RKO (cell line): ENCODE data around the gene NUP214.
"Not testable (repeated sequence)": the region's sequence is repeated elsewhere in the genome, so short reads cannot be mapped to it uniquely, and the experiment has no call there.

Experiments used
- DNase-seq: peaks from one replicate; pipeline ENCODE4 v3.0.0-alpha.2; 2016; ENCODE audit warnings: low spot score

NUP214 gene

DNA sequence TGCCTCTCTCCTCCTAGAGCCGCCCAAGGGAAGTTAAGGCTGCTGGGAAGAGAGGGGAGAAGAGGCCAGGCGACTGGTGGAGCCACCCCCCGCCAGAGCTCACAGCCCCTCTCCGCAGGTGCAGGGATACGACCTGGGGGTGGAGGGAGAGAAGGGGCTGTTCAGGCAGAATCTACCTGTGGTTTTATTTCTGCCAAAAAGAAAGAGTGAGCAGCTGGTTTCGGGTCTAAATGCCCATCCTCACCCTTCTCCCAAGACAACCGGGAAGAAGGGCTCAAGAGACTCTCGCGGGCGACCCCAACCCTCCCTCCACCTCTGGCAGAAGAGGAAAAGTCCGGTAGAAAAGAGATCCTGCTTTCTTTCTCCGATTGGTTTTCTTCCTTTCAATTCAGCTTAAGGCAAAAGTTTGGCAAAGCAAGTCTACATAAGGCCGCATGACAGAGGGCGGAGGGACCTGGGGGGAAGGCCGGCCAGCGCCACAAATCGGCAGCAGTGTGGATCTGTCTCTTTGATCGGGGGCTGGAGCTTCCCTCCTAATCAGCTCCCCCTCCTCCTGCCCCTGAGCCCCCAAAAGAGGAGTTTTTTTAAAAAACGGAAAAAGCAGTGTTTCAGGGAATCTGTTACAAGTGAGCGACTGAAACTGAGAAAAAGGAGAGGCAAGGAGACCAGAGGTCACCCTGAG is 134.7 kb downstream of the NUP214 start:
- no peak for DNase-seq

DNA sequence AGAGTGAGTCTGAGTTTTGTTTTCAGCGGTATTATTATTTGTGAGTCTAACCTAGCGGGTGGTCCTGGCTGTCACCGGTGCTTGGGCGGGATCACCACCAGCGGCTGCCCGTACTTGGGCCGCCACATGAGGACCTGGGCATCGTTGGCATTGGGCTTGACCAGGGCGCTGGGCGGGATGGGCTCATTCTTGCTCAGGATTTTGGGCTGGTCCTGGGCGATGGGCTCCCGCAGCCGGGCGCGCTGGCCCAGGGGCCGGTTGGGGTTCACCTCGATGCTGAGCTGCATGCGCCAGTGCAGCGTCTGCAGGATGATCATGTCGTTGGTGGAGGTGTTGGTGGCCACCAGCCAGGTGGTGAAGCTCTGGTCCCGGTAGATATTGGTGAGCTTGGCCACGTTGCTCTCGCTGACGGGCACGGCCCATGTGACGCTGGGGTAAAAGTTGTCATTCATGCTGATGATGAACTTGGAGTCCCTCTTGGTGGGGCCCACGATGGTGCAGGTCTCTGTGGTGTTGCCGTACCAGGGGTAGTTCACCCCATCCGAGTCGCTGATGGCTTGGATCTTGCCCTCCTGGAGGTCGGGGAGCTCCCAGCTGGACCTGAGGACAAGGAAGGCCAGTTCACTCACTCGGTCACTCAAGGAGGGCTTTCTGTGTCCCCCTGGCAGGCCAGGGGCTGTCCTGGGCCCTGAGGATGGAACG is 135.5 kb downstream of the NUP214 start:
- DNase-seq = no peak

DNA sequence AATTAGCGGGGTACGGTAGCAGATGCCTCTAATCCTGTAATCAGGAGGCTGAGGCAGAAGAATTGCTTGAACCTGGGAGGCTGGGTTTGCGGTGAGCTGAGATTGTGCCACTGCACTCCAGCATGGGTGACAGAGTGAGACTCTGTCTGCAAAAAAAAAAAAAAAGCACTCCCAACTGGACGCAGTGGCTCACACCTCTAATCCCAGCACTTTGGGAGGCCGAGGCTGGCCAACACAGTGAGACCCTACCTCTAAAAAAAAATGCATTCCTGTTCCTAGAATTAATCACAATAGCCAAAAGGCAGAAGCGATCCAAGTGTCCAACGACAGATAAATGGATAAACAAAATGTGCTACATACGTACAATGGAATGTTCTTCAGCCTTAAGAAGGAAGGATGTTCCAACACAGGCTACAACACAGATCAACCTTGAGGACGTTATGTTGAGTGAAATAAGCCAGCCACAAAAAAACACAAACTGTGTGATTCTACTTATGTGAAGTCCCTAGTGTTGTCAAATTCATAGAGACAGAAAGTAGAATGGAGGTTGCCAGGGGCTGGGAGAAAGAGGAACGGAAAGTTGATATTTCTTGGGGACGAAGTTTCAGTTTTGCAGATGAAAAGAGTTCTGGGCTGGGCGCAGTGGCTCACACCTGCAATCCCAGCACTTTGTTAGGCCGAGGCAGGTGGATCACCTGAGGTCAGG is 137.1 kb downstream of the NUP214 start:
- DNase-seq = no peak

DNA sequence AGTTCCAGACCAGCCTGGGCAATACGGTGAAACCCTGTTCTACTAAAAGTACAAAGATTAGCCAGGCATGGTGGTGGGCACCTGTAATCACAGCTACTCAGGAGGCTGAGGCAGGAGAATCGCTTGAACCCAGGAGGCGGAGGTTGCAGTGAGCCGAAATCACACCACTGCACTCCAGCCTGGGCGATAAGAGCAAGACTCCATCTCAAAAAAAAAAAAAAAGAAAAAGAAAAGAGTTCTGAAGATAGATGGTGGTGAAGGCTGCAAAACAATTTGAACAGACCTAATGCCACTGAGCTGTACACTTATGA is 137.6 kb downstream of the NUP214 start:
- not testable (repeated sequence) for DNase-seq

DNA sequence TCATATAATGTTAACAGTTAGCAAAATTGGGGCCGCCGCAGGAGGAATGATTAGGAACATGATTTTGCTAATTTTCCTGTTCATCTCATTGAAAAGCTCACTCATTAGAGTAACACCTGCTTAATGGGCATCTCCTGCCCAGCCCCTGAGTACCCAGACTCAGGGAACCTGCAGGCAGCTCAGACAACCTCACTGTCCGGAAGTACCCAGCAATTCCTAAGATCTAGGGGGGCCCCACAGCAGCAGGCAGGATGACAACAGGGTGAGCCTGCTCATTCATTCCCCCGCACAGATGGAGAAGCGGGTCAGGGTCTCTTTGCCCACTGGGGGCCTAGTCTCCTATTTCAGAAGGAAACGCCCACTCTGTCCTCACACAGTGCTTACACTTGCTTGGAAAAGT is 138.3 kb downstream of the NUP214 start:
- no peak for DNase-seq

DNA sequence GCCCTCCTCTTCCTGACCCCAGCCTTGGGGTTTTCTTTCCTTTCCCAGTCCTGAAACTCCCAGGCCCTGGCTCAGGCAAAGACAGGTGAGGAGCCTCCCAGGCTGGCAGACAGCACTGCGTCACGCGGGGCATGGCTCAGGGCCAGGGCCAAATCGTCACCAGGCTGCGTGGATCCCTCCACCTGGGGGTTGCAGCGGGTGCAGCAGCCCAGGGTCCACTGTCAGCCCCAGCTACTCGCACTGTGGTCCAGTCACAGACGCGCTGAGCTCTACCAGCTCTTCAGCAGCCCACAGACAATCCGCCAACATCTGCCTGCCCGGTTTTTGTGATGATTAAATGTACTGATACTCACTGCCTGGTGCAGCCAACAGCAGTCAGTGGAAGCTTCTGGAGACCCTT is 138.8 kb downstream of the NUP214 start:
- no peak for DNase-seq

DNA sequence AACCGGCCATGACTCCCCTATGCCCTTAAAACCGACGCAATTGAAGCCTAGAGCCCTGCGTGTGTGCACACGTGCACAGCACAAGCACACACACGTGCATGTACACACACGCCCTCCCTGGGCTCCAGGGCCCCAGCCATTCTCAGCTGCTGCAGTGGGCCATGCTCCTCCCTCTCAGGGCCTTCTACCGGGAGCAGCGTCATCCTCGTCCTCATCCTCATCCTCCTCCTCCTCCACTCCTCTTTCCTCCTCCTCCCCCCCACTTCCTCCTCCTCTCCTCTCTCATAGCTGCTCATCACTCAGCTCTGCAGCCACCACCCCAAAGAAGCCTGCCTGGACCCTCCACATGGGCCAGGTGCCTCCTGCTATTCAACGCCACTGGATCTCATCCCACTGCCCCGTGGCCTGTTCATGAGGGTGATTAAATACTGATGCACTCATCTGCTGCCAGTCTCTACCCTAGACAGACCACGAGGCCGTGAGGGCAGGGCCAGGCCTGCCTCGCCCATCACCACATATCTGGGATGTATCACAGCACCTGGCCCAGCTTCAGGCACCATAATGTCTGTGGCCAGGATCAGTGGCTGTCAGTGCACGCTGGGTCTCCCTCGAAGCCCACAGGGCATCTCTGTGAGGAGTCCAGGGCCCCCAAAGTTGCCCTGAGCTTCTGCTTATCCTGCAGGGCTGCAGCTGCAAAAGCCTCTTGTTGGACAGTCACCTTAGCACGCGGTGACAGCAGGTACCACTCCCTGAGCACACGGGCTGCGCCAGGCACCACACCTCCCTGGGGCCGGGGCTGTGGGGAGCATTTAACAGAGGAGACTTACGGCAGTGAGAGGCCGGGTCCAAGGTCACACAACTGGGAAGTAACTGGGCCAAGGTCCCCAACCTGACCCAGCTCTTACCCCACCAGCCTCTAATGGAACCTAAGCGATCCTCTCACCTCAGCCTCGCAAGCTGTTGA is 141.2 kb downstream of the NUP214 start:
- DNase-seq = no peak

DNA sequence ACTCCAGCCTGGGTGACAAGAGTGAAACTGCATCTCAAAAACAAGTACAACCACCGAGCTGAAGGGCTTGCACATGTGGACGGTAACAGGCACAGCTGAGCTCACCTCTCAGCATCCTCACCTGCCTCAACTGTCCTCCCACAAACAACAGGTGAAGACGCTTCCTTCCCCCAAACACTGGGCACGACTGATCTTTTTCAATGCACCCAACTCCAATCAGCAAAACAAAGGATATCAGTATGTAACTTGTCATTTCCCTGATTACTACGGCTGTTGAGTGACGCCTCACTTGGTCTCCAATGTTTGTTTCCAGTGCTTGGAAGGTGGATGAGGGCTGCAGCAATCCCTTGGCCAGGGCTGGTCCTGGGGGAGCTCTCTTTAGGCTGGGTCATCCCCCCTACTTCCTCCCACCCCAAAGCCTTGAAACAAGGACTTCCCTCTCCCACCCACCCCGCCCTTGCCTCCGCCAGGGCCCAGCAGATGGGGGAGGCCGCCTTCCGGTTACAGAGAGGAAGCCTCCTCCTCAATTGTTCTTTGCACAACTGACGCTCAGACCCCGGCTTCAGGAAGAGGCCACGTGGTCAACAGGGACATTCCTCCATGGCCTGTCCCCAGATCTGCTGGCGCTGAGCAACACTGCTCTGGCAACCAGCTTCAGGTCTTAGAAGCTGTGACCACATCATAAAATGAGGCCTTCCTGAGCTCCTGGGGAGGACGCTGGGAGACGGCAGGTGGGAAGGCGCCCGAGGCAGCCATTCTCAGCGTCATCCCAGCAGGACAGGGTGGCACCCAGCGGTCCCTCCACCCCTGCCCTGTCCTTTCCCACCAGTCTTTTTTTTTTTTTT is 145.0 kb downstream of the NUP214 start:
- no peak for DNase-seq

DNA sequence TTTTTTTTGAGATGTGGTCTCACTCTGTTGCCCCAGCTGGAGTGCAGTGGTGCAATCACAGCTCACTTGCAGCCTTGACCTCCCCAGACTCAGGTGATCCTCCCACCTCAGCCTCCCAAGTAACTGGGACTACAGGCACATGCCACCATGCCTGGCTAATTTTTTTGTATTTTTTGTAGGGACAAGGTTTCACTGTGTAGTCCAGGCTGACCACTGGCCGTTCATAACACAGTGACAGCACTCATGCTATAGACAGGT is 145.6 kb downstream of the NUP214 start:
- not testable (repeated sequence) for DNase-seq

DNA sequence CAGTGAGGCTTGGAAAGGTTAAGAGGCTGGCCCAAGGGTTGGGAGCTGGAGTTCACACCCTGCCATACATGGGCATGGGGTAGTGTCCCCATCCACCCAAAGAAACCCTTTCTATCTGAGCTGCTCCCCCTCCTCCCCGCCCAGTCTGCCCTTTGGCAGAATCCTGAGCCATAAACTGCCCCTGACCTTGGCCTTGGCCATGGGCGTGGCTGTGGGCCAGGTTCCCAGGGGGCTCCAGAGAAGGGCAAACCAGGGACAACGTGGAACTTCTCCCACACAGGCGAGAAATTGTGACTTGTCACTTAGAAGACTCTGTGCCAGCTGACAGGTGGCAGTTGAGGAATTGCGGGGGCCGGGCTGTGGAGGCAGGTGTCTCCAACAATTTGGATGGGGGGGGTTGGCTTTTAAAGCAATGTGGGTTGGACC is 146.1 kb downstream of the NUP214 start:
- no peak for DNase-seq

DNA sequence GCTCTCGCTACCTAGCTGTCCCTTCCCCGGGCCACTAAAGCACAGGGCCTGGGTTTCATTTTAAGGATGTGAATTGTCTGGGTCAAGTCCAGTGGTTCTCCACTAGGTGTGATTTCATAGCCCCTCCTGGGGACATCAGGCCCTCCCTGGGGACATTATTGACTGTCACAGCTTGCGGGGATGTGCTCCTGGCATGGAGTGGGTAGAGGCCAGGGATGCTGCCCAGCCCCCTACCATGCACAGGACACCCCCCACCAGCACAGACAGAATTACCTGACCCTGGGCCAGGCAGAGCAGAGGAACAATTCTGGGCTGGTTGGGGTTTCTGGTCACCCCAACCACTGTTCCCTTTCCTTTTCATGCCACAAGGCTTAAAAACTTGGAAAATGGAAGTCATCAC is 146.8 kb downstream of the NUP214 start:
- no peak for DNase-seq

DNA sequence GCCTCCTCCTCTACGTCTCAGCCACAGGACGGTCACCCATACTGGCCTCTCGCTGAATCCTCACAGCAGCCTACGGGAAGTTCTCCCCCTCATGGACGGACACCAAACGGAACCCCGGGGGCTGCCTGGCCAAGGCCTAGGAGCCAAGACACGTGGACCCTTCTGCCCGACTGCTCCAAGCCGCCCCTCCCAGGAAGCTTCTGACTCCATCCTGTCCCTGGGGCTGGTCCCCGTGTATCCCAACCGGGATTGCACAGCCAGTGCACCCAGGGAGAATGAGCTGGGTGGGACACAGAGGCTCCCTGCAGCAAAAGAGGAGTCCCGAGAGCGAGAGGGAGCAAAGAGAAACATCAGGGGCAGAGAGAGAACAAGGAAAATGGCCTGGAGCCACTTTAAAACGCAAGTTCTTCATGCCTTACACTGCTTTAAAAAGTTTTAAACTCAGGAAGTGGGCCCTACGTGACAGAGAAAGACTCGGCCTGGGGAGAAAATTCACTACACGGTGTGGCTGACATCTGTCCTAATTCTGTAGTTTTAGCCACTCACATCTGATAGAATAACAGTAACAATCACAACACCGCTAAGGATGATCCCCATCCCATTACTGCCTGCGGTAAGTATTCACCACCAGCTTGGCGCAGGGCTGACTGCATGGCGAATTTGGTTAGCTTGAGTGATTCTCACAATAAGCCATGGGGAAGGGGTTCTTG is 147.9 kb downstream of the NUP214 start:
- DNase-seq = no peak

DNA sequence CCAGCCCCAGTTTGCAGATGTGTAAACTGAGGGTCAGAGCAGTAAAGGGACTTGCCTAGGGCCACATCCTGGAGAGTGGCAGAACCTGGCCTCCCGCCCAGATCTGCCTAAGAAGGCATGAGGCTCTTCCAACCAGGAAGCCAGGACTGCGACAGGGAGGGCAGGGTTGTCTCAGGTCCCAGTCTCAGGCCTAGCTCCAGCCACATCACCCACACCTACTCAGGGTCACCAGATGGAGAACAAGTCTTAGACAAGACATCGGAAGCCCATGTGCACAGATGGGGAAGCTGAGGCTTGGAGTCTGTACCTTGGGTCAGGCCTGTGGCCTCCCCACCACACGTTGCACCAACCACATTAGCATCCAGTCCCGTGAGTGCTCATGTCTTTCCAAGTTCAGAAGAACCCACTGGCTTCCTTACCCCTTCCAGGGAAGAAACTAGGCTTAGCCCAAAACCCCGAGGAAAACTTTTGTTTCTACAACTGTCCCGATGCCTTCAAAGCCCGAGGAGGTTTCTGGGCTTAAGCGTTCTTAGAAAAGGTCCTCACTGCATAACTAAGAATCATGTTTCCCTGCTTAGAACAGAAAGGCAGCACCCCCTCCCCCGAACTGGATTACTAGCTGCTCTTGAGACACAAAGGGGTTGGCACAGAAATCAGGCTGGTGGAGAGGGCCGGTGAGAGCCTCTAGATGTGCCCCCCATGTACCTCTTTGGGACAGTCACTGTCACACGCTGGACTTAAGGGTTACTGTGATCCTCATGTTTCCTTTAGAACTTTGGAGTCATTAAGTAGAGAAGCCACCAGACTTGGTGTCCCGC is 148.7 kb downstream of the NUP214 start:
- DNase-seq = no peak

DNA sequence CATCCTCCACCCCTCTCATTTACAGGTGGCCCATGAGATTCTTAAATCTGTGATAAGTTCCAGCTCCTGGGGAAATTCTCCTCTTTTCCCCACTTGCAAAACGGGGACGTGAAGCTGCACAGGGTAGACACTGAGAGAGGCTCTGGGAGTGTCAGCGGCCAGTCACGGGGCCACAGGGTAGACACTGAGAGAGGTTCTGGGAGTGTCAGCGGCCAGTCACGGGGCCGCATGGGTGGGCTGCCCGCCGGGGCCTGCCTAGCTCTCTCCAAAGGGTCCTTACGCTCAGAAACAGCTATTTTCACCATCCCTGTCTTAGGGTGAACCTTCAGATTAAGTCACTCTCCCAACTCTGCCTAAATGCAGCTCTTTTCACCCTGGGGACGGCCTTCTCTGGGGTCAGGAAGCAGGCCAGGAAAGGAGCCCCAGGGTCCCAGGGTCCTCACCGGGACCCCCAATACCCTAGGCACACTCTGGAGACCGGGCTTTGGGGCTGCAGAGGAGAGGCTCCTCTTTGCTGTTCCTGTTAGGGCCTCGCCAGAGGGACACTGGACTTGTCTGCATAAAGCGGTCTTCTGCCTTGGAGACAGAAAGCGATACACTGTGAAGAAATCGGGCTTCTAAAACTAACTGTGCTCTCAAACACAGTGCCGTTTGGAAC is 149.4 kb downstream of the NUP214 start:
- no peak for DNase-seq

DNA sequence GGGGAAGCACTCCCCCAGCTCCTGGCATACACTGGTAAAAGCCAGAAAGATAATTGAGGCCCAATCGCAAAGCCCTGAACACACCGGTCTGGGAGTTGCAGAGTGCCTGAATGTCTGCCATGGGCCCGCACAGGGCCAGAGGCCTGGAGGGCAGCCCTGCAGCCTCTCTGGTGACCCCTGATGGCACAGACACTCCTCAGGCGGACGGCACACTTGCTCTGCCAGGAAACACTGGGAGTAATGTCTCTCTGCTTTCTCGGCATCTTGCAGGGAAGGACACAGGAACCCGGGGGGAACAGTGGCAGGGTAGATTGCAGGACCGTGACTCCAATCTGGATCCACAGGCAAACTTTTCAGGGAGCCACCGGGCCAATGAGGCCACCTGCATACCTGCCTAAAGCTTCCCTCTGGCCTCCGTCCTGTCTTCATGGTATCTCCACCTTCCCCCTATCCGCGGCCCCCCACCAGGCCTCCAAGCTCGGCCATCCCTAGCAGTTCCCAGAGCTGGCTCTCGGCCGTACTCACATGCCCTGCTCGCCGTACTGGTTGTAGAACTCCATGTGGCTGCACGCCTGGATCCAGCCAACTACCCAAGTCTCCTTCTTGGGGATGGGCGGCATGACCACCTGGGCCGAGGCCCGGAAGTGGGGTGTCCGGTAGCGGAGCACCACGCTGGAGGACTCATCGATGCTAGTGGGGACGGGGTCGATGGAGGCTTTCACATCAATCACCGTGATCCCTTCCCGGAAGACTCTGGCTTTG is 150.1 kb downstream of the NUP214 start:
- peak; percentile 66 for DNase-seq

DNA sequence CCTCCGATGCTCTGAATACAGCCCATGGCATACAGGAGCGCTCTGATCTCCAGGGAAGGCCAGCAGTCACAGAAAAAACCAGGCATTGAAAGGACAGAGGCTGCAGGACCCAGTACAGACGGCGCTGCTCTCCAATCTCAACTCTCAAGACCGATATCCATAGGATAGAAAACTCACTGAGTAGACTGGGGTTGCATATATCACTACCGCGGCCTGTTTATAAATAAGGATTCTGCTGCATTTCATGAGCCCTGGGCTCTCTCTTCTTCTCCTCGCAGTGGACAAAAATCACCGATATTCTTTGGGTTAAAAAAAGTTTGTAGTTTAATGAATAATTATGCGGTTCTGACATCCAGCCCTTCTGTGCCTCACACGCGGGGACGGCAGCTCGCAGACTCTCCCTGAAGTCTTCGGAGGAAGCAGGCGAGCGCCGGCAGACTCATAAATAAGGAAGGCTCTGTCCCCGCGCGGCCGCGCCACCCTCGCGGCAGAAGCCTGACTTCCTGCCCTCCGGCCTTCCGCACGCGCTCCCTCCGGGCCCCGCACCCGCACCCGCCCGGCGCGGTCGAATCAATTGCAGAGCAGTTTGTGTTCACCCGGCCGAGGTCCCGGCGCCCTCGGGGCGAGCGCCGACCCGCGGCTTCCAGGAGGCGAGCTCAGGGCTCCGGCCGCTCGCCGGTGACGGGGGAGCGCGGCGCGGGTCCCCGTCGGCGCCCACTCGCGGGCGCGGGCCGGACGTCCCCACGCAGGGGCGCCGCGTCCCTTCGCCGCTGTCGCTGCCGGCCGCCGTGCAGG is 150.9 kb downstream of the NUP214 start, which contains the start of gene FAM78A:
Gene FAM78A (minus strand): TSS at position 417 of the 795 bp plus-strand sequence. CDS start 331 bp downstream, at position 86.
- DNase-seq = no peak

DNA sequence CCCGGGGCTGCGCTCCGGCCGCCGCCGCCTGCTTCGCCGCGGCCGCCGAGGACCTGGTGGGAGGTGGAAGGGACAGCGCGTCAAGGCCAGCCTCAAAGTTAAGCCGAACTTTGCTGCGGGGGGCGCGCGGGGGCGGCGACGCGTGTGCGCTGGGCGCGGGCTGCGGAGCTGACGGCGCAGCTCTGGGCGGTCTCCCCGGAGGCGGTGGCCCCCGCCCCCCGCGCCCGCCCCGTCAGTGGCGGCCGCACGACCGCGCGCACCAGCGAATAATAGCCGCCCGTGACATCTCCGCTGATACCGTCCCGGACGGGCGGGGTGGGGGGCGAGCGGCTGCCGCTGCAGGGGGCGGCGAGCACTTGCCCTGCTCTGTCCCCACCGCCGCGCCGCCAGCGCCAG is 151.5 kb downstream of the NUP214 start:
- DNase-seq = no peak
